GM12872 (cell line): Measurements from ENCODE around the gene KDM1A.

Source experiments
- TF ChIP-seq, protein P1 (sequence below): IDR thresholded peaks from 3 replicates; pipeline ENCODE4 v1.5.1; 2011; ENCODE audit warnings: low read depth, mild to moderate bottlenecking, low read length, moderate library complexity; ENCODE audit not compliant: insufficient read depth

KDM1A gene

DNA sequence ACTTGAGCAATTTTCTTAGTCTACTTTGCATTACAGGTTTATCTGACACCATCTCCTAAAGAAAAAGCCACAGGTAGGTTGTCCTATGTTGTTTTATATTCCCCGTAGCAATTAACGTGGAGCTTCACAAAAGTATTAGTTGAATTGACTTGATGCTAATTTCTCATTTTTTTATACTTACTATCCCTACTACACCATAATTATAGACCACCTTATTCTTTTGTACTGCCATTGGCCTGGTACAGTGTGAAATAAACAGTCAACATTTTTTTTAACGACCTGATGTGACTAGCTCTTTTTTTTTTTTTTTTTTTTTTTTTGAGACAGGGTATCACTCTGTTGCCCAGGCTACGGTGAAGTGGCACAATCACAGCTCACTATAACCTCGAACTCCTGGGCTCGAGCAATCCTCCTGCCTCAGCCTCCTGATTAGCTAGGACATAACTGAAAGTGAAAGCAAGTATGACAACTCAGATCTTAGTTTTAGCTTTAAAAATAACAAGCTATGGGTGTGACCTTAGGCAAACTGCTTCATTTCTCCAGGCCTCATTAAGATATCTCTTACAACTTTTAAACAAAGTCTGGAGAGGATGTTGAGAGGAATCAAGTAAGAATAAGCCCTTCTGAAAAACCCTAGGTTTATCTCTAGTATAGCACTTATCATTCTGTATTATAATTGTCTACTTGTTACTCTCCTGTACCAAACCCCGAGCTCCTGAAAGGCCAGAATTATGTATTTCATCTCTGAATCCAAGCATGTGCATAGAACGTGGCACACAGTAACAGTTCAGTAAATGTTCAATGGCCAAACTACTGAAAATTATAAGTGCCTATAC is 99.9 kb downstream of the KDM1A start:
- TF ChIP-seq, protein P1, sequence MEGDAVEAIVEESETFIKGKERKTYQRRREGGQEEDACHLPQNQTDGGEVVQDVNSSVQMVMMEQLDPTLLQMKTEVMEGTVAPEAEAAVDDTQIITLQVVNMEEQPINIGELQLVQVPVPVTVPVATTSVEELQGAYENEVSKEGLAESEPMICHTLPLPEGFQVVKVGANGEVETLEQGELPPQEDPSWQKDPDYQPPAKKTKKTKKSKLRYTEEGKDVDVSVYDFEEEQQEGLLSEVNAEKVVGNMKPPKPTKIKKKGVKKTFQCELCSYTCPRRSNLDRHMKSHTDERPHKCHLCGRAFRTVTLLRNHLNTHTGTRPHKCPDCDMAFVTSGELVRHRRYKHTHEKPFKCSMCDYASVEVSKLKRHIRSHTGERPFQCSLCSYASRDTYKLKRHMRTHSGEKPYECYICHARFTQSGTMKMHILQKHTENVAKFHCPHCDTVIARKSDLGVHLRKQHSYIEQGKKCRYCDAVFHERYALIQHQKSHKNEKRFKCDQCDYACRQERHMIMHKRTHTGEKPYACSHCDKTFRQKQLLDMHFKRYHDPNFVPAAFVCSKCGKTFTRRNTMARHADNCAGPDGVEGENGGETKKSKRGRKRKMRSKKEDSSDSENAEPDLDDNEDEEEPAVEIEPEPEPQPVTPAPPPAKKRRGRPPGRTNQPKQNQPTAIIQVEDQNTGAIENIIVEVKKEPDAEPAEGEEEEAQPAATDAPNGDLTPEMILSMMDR: no peak

DNA sequence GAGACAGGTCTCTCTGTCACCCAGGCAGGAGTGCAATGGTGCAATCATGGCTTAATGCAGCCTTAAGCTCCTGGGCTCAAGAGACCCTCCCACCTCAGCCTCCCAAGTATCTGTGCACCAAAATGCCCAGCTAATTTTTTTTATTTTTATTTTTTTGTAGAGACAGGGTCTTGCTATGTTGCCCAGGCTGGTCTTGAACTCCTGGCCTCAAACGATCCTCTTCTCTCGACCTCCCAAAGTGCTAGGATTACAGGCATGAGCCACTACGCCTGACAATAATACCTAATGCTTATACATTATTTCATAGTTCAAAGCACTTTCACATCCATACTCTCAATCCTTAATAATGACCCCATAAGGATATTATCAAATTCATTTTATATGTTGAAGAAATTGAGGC is 101.1 kb downstream of the KDM1A start:
- TF ChIP-seq, protein P1: no peak

DNA sequence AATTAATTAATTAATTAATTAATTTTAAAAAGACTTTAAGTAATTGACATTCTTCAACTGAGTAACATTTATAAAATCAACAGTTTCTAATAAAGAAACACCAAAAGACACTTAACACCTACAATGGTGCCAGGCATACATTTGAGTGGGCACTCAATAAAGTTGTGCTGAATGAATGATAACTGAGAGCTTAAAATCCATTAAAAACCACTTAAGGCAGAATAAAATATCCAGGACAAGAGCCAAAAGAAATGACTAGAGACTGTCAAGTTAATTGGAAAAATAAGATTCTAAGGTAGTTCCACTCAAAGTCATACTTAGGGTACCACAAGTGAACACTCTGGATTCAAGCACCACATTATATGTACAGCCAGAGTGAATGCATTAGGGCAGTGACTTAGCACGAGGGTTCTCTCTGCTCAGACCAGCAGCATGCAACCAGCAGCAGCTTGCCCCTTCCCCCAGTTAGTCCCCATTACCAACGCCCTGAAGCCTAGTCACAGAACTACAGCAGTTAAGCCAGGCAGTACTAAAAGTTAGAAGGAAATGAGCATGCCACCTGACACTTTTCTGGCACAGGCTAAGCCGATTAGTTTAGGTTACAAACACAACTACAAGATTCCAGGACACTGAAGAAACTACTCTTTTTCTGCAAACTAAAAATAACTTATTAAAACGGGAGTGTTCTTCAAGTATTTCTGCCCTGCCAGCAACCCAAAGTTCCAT is 102.9 kb downstream of the KDM1A start:
- TF ChIP-seq, protein P1: no peak

DNA sequence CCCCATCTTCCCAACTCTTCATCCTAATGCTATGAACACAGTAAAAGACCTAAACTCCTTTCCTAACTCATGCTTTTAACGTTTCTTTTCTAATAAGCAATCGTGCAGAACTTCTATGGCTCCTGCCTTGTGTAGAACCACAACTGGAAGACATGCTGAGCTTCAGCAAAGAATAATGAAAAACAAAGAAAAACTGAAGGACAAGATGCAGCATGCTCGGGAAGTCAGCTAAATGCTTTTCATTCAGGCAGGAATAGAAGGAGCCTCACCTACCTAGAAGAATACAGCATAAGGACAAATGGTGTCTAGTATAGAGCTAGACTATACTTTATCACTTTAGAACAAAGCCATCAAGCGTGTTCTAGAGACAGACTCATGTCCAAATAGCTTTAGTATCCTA is 103.5 kb downstream of the KDM1A start:
- TF ChIP-seq, protein P1: no peak

DNA sequence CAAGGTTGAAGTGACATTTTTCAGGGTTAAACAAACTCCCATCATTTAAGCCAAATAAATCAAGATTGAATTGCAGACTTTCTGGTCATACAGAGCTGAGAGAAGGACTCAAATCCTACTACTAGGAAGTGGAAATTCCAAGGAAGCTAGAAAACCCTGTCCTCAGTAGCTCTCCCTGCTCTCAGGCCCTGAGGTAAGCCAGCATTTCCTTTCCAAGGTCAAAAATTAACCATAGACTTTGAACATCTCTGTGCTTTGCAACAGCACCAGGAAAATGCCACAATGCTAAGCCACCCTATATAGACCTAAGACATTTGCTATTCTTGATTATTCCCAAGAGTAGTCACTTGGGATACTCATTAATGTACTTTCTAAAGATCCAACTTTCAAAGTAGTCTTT is 104.3 kb downstream of the KDM1A start:
- TF ChIP-seq, protein P1: no peak

DNA sequence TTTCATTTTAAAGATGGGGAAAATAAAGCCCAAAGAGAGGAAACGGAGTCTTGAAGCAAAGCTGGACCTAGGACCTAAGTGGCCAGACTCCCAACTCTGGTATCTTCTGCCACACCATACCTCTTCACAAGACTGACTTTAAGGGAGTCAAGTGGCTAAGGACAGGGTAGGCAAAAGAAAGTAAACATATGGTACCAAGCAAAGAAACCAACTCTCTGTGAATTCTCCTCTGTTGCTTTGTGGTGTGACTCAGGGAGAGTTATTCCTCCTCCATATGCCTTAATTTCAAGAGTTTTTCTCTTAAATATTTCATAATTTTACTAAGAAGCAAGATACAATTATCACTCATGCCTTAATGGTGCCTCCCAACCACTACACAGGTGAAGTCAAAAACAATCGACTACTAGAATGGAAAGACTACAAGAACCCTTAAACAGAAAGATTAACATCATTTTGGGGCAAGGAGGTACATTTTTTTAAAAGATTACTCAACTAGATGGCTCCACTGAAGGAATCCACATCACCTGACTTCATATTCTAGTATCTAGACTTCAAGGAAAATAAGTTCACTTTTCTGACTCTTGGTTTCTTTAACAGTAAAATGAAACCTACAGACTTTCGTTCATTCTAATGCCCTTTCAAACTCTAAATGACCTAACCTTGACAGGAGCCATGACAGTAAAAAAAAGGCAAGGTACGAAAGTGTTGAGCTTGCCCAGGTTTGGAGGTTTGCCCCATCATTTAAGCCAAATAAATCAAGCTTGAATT is 105.2 kb downstream of the KDM1A start:
- TF ChIP-seq, protein P1: no peak

DNA sequence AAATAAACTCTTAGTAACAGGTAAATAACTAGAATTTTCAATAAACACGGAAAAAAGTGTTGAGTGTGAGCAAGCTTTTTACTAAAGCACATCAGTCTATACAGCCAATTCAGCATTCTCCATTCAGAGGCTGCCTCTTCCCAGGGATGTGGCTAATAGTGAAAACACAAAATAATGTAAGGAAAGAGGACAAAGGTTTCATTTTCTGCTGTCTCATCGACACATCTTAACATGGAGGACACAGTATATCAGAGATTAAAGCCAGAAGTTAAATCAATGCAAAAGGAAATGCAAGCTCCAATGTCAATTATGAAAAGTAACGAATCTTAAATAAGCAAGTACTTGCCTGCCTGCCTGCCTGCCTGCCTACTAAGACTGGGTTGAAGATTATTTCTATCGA is 106.2 kb downstream of the KDM1A start:
- TF ChIP-seq, protein P1: no peak
